PC-9 (cell line): ENCODE data around the gene WDHD1.

Experiments used
- CTCF ChIP-seq: fragments of 200-600 bp; sonication (generic); conservative IDR thresholded peaks from 2 replicates; pipeline ENCODE4 v1.6.1; 2017; ENCODE audit warnings: mixed run types, antibody characterized with exemption, mild to moderate bottlenecking, moderate library complexity
- EZH2 ChIP-seq: fragments of 200-600 bp; sonication (generic); IDR thresholded peaks from 2 replicates; pipeline ENCODE4 v1.8.0; 2017; ENCODE audit warnings: antibody characterized with exemption, low read depth

GRCh38 chr14:55075628-55076175 is 48.8 kb upstream of the WDHD1 start:
- no peak for TF ChIP-seq CTCF
- TF ChIP-seq EZH2: no peak
